HCT116 (cell line): Measurements from ENCODE around the gene PPP1R12B. TPM values are rescaled to one million over a fixed set of nuclear protein-coding genes. Genes with fewer than 3 reads are reported as not detected.

Experiments used
- ATAC-seq: fragments of 200-7000 bp; cut with Tn5 transposase; 2 replicates; pipeline ENCODE4 v1.9.1; 2020; ENCODE audit warnings: mild to moderate bottlenecking, moderate library complexity
- BruUV-seq: library from RNA; stranded (reverse); fragments of 400-500 nt; replicated peaks from 2 replicates; lab custom pipeline; 2021; lab: Mats Ljungman, UMichigan
- CTCF ChIA-PET: fragments of 300-600 bp; sonication (Branson Sonifier 250); formaldehyde crosslinking; loops from one replicate; lab custom pipeline; 2021; ENCODE audit warnings: antibody characterized with exemption; lab: Charles Lee
- POLR2A ChIA-PET: fragments of 300-600, 350-600 bp; sonication (Branson Sonifier 250); formaldehyde crosslinking; loops from one replicate; lab custom pipeline; 2021; ENCODE audit warnings: antibody characterized with exemption; lab: Charles Lee
- RAD21 ChIA-PET, 2 experiments: fragments of 300-600 bp; sonication (Branson Sonifier 250); formaldehyde crosslinking; loops; one replicate each; lab custom pipeline; 2023; ENCODE audit warnings: low total read pairs in 2 of 2; ENCODE audit not compliant: uncharacterized antibody in 2 of 2, unreplicated experiment in 2 of 2, low non-redundant PET in 1 of 2; lab: Charles Lee
- DNase-seq: peaks from one replicate; pipeline ENCODE4 v3.0.0-alpha.2; 2010; ENCODE audit warnings: low read depth, low spot score
- H2AFZ ChIP-seq: fragments of 200-600 bp; shearing (Covaris generic), sonication (generic); 2 replicates; pipeline ENCODE4 v1.6.1; 2017; ENCODE audit warnings: low read depth, mixed run types, mixed read lengths, antibody characterized with exemption, low read length; ENCODE audit not compliant: poor library complexity, severe bottlenecking
- H3K27ac ChIP-seq: 2 replicates; pipeline ENCODE4 v1.5.1; 2012; ENCODE audit warnings: low read depth, low read length
- H3K27me3 ChIP-seq: fragments of 200-600 bp; sonication (generic); 2 replicates; pipeline ENCODE4 v1.6.1; 2016; ENCODE audit warnings: mixed run types, low read length, mixed read lengths; ENCODE audit not compliant: insufficient read depth
- H3K36me3 ChIP-seq, 2 experiments: fragments of 200-500 bp in 1 of 2; fragments of 200-600 bp in 1 of 2; sonication (Bioruptor generic) in 1 of 2; sonication (generic) in 1 of 2; 2 replicates each; pipeline versions ENCODE4 v1.5.1 to v1.6.1; 2014 to 2016; ENCODE audit warnings: low read length in 2 of 2, inconsistent platforms in 1 of 2, mixed read lengths in 1 of 2, mixed run types in 1 of 2; ENCODE audit not compliant: insufficient read depth in 2 of 2, control insufficient read depth in 1 of 2
- H3K4me1 ChIP-seq, 2 experiments: fragments of 200-600 bp in 1 of 2; sonication (generic) in 1 of 2; 2 replicates each; pipeline versions ENCODE4 v1.5.1 to v1.6.1; 2012 to 2017; ENCODE audit warnings: low read length in 2 of 2, inconsistent platforms in 1 of 2, mild to moderate bottlenecking in 1 of 2, mixed read lengths in 1 of 2, mixed run types in 1 of 2, moderate library complexity in 1 of 2; ENCODE audit not compliant: insufficient read depth in 2 of 2, control insufficient read depth in 1 of 2
- H3K4me2 ChIP-seq: fragments of 200-600 bp; sonication (generic); 2 replicates; pipeline ENCODE4 v1.6.1; 2017; ENCODE audit warnings: mixed run types, low read length, mixed read lengths
- H3K4me3 ChIP-seq, 2 experiments: fragments of 200-600 bp in 1 of 2; sonication (generic) in 1 of 2; replicated peaks in 1 of 2; 2 replicates each; pipeline ENCODE4 v1.5.1; 2011 to 2016; ENCODE audit warnings: low read length in 2 of 2, control low read depth in 1 of 2, low read depth in 1 of 2, mild to moderate bottlenecking in 1 of 2, mixed read lengths in 1 of 2, mixed run types in 1 of 2
- H3K79me2 ChIP-seq: fragments of 200-600 bp; sonication (generic); 2 replicates; pipeline ENCODE4 v1.6.1; 2017; ENCODE audit warnings: mild to moderate bottlenecking, mixed run types, low read length, moderate library complexity, mixed read lengths; ENCODE audit not compliant: insufficient read depth
- H3K9ac ChIP-seq: fragments of 200-600 bp; sonication (generic); 2 replicates; pipeline ENCODE4 v1.6.1; 2016; ENCODE audit warnings: low read length, mixed read lengths
- H3K9me2 ChIP-seq: fragments of 200-600 bp; sonication (generic), shearing (Covaris generic); 2 replicates; pipeline ENCODE4 v1.6.1; 2017; ENCODE audit warnings: mixed run types, mild to moderate bottlenecking, moderate library complexity; ENCODE audit not compliant: insufficient read depth
- H3K9me3 ChIP-seq, 2 experiments: fragments of 200-500 bp in 1 of 2; fragments of 200-600 bp in 1 of 2; sonication (Bioruptor generic) in 1 of 2; sonication (generic) in 1 of 2; 2 replicates each; pipeline ENCODE4 v1.6.1; 2014 to 2017; ENCODE audit warnings: low read length in 2 of 2, mixed read lengths in 2 of 2, inconsistent platforms in 1 of 2, low read depth in 1 of 2, mild to moderate bottlenecking in 1 of 2, mixed run types in 1 of 2, moderate library complexity in 1 of 2; ENCODE audit not compliant: control insufficient read depth in 1 of 2, insufficient read depth in 1 of 2
- H4K20me1 ChIP-seq: fragments of 200-600 bp; sonication (generic), shearing (Covaris generic); 2 replicates; pipeline ENCODE4 v1.6.1; 2017; ENCODE audit warnings: mixed run types, mild to moderate bottlenecking, moderate library complexity; ENCODE audit not compliant: insufficient read depth
- CBX3 ChIP-seq: IDR thresholded peaks from 2 replicates; pipeline ENCODE4 v1.6.1; 2012; ENCODE audit warnings: low read depth
- REST ChIP-seq: IDR thresholded peaks from 2 replicates; pipeline ENCODE4 v1.6.1; 2012; ENCODE audit warnings: low read depth
- intact Hi-C: fragments of 100-400 bp; cut with micrococcal nuclease; formaldehyde crosslinking; loops from 2 replicates; pipeline ENCODE4 v1.10.0; 2022
- total RNA-seq: library from RNA; stranded (reverse); gene quantifications from one replicate; pipeline ENCODE4 v1.2.1, GENCODE V29; 2021; ENCODE audit not compliant: unreplicated experiment

PPP1R12B gene
- total RNA-seq, 1 experiment from 2014 or later: 14.3 TPM

GRCh38 chr1:202306535-202307345 is 41.8 kb upstream of the PPP1R12B start (continued):
- TF ChIP-seq REST: no peak

GRCh38 chr1:202310071-202310725 is 38.3 kb upstream of the PPP1R12B start:
- Histone ChIP-seq H3K79me2 (no peaks in the 10 kb centered on the region), H3K9me3 (no peaks in the 10 kb centered on the region), H3K4me1 (no peaks in the 10 kb centered on the region), H3K9me2 (no peaks in the 10 kb centered on the region), H3K4me2 (no peak overlapping the region), H3K27ac (no peak overlapping the region)
- RAD21 ChIA-PET: interaction anchor here in 1 of 2 experiments (0.9 kb wide), 1 partner anchor 36 kb away, joined by 3 read pairs; no protein-coding TSS in a partner anchor
- no TSS peak for BruUV-seq
- no peak for TF ChIP-seq CBX3
- TF ChIP-seq, all 23 proteins: peak for 0
- H3K27me3 ChIP-seq: peaks cover 17% of the 10 kb centered on the region; the same call in 1 of the 2 replicates
- ChIA-PET POLR2A (no interaction called here), CTCF (no interaction called here)
- ATAC-seq (no peak), DNase-seq (no peak)
- intact Hi-C loops: no loop called here
- H3K9ac ChIP-seq: no peak overlapping the region
- H4K20me1 ChIP-seq: no peaks in the 10 kb centered on the region
- H3K36me3 ChIP-seq: no peaks in the 10 kb centered on the region
- H2AFZ ChIP-seq: no peak overlapping the region
- no peak overlapping the region for H3K4me3 ChIP-seq
